HL-60 (cell line): ENCODE results near the gene IWS1.
A peak's percentile ranks its signal among the peaks of the same experiment; 100 is the strongest.

Source experiments
- GABPA ChIP-seq: IDR thresholded peaks from 2 replicates; pipeline ENCODE4 v1.6.1; 2012; ENCODE audit warnings: low read depth
- POLR2AphosphoS5 ChIP-seq: IDR thresholded peaks from 2 replicates; pipeline ENCODE4 v1.6.1; 2012; ENCODE audit warnings: low read depth
- SPI1 ChIP-seq: IDR thresholded peaks from 2 replicates; pipeline ENCODE4 v1.6.1; 2012; ENCODE audit warnings: low read depth, mild to moderate bottlenecking, borderline replicate concordance
- TF ChIP-seq, protein P1 (sequence below): IDR thresholded peaks from 2 replicates; pipeline ENCODE4 v1.6.1; 2012; ENCODE audit warnings: low read depth; ENCODE audit not compliant: insufficient replicate concordance
- TF ChIP-seq, protein P2 (sequence below): IDR thresholded peaks from one replicate; pipeline ENCODE4 v1.5.1; 2011; ENCODE audit warnings: low read length, control low read depth, inconsistent platforms; ENCODE audit not compliant: insufficient read depth

DNA sequence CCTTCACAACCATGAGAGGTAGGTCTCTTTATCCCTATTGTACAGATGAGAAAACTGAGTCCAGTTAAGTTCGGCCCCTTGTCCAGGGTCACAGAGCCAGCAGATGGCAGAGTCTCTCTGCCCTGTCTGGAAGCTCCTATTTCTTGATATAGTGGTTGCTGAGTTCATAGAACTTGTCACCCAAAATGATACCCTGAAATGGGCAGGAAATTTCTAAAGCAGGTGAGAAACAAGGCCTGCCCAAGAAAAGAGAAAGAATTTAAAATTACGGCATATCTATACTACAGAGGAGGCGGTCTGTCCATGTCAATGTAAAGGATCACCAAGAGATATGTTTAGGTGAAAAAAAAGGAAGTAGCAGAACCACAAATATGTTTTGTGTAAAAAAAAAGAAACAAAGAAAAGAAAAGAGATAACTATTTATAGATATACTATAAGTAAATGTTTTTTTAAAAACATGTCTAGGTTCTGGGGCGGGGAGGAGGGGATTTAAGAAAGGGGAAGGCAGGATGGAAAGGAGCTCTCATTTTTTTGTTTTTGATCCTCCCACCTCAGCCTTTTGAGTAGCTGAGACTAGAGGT is 49.0 kb upstream of the IWS1 start:
- TF ChIP-seq POLR2AphosphoS5 (no peak), GABPA (no peak), SPI1 (peak; percentile 31; the same call in 1 of the 2 replicates)
- TF ChIP-seq, protein P1, sequence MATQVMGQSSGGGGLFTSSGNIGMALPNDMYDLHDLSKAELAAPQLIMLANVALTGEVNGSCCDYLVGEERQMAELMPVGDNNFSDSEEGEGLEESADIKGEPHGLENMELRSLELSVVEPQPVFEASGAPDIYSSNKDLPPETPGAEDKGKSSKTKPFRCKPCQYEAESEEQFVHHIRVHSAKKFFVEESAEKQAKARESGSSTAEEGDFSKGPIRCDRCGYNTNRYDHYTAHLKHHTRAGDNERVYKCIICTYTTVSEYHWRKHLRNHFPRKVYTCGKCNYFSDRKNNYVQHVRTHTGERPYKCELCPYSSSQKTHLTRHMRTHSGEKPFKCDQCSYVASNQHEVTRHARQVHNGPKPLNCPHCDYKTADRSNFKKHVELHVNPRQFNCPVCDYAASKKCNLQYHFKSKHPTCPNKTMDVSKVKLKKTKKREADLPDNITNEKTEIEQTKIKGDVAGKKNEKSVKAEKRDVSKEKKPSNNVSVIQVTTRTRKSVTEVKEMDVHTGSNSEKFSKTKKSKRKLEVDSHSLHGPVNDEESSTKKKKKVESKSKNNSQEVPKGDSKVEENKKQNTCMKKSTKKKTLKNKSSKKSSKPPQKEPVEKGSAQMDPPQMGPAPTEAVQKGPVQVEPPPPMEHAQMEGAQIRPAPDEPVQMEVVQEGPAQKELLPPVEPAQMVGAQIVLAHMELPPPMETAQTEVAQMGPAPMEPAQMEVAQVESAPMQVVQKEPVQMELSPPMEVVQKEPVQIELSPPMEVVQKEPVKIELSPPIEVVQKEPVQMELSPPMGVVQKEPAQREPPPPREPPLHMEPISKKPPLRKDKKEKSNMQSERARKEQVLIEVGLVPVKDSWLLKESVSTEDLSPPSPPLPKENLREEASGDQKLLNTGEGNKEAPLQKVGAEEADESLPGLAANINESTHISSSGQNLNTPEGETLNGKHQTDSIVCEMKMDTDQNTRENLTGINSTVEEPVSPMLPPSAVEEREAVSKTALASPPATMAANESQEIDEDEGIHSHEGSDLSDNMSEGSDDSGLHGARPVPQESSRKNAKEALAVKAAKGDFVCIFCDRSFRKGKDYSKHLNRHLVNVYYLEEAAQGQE, result no peak
- TF ChIP-seq, protein P2, sequence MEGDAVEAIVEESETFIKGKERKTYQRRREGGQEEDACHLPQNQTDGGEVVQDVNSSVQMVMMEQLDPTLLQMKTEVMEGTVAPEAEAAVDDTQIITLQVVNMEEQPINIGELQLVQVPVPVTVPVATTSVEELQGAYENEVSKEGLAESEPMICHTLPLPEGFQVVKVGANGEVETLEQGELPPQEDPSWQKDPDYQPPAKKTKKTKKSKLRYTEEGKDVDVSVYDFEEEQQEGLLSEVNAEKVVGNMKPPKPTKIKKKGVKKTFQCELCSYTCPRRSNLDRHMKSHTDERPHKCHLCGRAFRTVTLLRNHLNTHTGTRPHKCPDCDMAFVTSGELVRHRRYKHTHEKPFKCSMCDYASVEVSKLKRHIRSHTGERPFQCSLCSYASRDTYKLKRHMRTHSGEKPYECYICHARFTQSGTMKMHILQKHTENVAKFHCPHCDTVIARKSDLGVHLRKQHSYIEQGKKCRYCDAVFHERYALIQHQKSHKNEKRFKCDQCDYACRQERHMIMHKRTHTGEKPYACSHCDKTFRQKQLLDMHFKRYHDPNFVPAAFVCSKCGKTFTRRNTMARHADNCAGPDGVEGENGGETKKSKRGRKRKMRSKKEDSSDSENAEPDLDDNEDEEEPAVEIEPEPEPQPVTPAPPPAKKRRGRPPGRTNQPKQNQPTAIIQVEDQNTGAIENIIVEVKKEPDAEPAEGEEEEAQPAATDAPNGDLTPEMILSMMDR, result no peak
